HG03108 (cell line): Measurements from ENCODE around the gene ZBTB9.
"Not testable (repeated sequence)": the region's sequence is repeated elsewhere in the genome, so short reads cannot be mapped to it uniquely, and the experiment has no call there.

ENCODE experiments used
- ATAC-seq: cut with Tn5 transposase; IDR thresholded peaks from one replicate; pipeline ENCODE4 v1.9.1; 2021; ENCODE audit warnings: moderate library complexity; ENCODE audit not compliant: unreplicated experiment

ZBTB9 gene

DNA sequence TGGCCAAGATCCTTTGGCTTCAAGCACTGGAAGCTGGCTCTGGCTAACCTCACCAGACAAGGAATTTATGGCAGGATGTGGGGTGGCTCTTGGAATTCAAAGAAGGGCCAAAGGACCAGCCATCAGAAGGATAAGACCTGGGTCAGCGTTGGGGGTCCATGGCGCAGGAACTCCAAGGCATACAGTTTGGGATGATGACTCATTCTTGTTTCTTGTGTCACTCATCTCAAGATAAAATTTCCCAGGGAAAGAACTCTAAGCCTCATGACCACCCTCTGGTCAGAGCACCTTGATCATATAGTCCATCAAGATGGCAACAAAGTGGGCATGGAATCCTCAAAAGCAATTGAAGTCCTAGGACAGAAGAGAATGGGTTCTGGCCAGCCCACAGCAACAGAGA is 4.8 kb downstream of the ZBTB9 start:
- ATAC-seq: no peak

DNA sequence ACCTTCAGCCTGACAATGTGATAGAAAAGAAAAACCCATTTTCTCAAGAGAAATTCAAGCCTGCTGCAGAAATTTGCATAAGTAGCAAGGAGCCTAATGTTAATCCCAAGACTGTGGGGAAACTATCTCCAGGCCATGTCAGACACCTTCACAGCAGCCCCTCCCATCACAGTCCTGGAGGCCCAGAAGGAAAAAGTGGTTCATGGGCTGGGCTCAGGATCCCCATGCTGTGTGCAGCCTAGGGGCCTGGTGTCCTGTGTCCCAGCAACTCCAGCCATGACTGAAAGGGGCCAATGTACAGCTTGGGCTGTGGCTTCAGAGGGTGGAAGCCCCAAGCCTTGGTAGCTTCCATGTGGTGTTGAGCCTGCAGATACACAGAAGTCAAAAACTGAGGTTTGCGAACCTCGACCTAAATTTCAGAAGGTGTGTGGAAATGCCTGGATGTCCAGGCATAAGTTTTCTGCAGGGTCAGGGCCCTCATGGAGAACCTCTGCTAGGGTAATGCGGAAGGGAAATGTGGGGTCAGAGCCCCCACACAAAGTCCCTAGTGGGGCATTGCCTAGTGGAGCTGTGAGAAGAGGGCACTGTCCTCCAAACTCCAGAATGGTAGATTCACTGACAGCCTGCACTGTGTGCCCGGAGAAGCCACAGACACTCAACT is 11.8 kb downstream of the ZBTB9 start:
- no peak for ATAC-seq

DNA sequence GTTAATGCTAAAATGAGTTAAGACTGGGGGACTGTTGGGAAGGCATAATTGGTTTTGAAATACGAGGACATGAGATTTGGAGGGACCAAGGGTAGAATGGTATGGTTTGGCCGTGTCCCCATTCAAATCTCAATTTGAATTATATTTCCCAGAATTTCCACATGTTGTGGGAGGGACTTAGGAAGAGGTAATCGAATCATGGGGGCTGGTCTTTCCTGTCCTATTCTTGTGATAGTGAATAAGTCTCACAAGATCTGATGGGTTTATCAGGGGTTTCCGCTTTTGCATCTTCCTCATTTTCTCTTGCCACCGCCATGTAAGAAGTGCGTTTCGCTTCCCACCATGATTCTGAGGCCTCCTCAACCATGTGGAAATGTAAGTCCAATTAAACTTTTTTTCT is 12.7 kb downstream of the ZBTB9 start:
- no peak for ATAC-seq

DNA sequence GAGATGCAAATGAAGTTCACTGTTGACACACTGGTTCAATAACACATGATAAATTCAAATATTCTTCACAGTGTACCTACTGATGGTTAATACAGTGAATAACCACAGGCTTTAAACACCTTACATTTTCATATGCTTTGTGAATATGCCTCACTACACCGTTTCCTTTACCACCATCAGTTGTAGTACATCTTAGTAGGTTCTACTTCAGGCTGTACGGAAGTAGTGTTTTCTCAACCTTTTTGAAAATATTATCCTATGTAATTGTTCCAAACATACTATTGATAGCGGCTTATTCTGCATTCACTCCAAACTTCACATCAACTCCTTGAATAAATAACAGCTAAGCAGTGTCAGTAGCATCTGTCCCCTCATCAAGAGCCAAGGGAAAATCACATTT is 15.3 kb downstream of the ZBTB9 start:
- ATAC-seq: no peak

DNA sequence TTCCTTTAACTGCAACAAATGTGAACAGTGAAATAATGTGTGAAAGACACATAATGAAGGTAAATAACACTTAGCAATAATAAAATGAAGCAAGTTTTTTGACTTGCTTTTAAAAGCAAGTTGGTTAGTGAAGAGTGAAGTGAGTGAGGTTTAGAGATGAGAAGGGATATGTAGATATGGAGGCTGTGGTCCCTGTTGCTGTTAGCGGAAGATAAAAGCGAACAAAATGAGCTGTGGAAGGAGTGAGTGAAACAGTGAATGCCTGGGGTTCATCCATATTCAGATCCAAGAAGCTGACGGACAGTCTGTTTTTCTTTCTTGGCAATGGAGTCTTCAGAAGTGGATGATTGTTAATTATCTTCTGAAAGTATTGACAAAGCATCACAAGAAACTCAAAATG is 23.5 kb downstream of the ZBTB9 start:
- no peak for ATAC-seq

DNA sequence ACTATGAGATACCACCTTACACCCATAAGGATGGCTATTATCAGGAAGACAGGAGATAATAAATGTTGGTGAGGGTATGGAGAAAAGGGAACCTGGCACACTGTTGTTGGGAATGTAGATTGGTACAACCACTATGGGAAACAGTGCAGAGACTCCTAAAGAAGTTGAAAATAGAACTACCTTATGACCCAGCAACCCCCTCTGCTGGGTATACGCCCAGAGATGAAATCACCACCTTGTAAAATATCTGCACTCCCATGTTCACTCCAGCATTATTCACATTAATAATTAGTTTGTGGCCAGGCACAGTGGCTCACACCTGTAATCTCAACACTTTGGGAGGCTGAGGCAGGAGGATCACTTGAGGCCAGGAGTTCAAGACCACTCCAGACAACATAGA is 26.8 kb downstream of the ZBTB9 start:
- no peak for ATAC-seq

DNA sequence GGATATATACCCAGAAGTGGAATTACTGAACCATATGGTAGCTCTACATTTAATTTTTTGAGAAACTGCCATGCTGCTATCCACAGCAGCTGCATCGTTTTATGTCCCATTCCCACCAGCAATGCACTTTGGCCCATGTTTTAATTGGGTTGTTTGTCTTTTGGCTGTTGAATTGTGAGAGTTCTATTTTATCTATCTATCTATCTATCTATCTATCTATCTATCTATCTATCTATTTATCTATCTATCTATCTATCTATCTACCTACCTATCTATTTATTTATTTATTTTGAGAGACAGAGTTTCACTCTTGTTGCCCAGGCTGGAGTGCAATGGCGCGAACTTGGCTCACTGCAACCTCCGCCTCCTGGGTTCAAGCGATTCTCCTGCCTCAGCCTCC is 28.2 kb downstream of the ZBTB9 start:
- ATAC-seq: not testable (repeated sequence)

DNA sequence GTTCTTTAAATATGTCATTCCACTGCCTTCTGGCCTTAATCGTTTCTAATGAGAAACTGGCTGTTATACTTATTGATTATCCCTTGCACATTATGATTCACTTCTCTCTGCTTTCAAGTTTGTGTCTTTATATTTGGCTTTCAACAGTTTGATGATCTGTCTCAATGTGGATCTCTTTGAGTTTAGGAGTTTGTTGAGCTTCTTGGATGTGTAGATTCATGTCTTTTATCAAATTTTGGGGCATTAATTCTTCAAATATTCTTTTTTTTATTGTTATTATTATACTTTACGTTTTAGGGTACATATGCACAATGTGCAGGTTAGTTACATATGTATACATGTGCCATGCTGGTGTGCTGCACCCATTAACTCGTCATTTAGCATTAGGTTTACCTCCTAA is 29.3 kb downstream of the ZBTB9 start:
- ATAC-seq: no peak

DNA sequence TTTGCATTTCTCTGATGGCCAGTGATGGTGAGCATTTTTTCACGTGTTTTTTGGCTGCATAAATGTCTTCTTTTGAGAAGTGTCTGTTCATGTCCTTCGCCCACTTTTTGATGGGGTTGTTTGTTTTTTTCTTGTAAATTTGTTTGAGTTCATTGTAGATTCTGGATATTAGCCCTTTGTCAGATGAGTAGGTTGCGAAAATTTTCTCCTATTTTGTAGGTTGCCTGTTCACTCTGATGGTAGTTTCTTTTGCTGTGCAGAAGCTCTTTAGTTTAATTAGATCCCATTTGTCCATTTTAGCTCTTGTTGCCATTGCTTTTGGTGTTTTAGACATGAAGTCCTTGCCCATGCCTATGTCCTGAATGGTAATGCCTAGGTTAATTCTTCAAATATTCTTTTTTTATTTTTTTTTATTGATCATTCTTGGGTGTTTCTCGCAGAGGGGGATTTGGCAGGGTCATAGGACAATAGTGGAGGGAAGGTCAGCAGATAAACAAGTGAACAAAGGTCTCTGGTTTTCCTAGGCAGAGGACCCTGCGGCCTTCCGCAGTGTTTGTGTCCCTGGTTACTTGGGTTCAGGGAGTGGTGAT is 30.4 kb downstream of the ZBTB9 start:
- ATAC-seq: not testable (repeated sequence)

DNA sequence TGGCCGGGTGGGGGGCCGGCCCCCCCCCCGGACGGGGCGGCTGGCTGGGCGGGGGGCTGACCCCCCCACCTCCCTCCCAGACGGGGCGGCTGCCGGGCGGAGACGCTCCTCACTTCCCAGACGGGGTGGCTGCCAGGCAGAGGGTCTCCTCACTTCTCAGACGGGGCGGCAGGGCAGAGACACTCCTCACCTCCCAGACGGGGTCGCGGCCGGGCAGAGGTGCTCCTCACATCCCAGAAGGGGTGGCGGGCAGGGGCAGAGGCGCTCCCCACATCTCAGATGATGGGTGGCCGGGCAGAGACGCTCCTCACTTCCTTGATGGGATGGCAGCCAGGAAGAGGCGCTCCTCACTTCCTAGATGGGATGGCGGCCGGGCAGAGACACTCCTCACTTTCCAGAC is 31.3 kb downstream of the ZBTB9 start:
- ATAC-seq: not testable (repeated sequence)

DNA sequence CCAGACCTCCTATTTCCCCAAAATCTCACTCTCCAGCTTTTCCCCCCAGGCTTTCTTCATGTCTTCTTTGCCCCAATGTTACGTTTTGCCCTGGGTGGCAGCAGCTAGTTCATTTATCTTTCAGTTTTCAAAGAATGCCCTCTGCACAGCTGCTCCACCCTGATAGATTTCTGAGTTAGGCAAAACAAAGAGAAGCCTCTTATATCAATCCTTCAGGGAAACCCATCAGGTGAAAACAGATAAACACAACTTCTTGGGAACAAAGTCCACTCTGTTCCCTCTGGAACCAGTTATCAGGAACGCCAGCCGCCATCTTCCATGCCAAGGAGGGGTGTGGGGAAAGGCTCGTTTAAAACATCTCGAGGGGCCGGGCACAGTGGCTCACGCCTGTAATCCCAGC is 34.0 kb downstream of the ZBTB9 start:
- no peak for ATAC-seq

DNA sequence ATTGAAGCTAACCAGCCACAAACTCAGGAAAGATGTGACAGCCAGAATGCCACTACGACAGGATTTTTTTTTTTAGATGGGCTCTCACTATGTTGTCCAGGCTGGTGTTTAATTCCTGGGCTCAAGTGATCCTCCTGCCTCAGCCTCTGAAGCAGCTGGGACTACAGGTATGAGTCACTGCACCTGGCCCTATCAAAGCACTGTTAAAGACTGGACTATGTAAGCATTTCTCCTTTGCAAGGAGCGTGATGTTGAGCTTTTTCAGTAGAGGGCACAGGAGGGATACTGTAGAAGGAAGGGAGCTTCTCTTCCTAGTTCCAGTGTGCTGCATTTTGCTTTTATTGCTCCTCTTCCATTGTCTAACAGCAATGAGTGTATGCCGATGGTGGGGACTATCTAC is 35.8 kb downstream of the ZBTB9 start:
- ATAC-seq: no peak

DNA sequence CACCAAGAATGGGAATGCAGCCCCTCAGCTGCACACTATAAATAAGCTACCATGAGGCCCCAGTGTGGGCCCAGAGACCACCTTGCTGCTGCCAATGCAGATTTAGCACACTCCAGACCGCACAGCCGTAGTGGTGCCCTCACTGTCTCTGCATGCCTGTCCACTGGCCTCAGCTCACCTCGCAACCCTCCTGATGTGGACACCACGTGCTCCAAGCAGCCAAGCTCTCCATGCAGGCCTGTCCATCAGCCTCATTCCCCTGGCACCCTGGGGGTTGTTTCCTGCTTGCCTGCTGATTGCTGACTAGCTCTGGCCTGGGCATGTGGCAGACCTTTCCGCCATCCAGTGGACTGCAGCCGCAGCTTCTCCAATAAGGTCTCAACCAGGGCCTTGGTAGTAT is 36.2 kb downstream of the ZBTB9 start:
- ATAC-seq: no peak

DNA sequence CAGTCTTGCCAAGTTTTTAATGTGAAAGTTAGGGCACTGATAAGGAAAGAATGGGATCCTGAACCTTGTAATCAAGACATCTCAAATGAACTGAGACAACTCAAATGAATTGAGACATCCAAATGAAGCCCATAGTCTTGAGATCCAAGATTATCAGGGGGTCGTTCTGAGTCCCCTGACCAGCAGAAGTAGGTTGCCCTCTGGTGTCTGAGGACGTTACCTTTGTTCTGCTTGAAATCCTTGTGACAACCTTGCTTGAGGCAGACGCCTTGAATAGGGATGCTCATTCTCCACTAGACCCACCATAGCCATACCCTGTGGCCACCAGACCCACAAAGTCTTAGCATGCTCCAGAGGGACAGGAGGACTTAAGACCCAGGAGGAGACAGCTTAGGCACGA is 37.7 kb downstream of the ZBTB9 start:
- no peak for ATAC-seq

DNA sequence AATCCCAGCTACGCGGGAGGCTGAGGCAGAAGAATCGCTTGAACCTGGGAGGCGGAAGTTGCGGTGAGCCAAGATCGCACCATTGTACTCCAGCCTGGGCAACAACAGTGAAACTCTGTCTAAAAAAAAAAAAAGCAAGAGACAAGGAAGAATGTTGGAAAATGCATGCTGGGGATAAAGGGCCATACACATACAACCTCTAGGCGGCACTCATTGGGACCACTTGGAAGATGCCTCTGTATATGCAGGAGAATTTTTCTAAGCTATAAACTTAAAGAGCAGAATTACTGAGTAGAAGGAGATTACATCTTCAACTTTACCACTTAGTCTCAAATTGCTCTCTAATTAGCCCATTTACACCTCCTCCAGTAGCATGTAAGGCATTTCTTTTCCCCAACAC is 42.8 kb downstream of the ZBTB9 start:
- ATAC-seq: no peak

DNA sequence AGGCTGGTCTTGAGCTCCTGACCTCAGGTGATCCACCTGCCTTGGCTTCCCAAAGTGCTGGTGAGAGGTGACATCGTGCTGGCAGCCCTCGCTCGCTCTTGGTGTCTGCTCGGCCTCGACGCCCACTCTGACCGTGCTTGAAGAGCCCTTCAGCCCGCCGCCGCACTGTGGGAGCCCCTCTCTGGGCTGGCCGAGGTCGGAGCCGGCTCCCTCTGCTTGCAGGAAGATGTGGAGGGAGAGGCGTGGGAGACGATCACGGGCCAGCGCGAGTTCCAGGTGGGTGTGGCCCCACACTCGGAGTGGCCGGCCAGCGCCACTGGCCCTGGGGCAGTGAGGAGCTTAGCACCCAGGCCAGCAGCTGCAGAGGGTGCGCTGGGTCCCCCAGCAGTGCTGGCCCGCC is 48.1 kb downstream of the ZBTB9 start:
- ATAC-seq: no peak

DNA sequence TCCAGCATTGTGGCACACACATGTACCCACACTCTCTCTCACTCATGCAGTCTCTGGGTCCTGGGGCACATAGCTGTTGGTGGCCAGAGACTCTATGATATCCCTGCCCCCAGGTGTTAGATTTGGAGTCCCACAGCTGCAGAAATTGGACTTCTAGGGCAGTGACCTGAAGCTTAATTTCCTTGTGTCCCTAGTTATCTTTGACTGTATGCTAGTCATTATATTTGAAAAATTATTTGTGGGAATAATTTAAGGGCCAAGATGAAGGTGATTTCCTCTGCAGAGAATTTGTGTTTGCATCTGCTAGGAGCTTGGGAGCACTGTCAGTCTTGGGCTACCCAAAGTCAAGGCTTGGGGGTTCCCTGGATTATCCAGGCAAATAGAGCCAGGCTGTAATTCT is 50.1 kb downstream of the ZBTB9 start:
- ATAC-seq: no peak

DNA sequence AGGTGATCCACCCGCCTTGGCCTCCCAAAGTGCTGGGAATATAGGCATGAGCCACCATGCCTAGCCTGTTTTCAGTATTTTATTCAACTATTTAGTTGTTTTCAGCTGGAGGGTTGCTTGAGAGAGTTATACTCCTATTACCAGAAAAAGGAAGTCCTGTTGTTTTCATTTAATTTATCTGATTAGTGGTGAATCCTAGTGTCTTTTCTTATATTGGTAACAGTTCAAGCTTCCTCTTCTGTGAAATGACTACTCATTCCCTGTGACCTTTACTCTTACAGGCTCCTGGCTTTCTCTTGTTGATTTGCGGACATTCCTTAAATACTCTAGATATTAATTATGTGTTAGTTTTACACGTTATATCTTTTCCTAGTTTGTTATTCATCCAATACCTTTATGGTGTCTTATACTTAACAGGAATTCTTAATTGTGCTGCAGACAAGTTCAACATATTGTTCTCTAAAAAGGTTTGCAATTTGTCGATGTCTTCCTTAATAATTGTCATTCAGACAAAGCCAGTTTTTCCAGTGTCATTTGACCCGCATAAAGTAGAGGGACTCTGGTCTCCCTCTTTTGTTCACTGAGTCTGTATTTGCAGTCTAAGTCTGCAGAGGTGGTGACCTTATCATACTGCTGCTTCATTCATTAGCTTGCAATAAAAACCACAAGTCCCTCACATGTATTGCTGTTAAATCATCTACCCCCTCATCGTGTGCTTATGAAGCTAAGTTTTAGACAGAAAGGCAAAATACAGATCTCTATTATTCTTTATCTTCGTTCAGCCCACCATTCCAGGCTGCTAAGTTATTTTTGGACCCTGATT is 51.4 kb downstream of the ZBTB9 start:
- ATAC-seq: no peak
